Mammary epithelial cell (primary cell): ENCODE measurements around the gene TRAF3IP1.

Experiments used
- CTCF ChIP-seq, 2 donors: IDR thresholded peaks in 1 of 2; conservative IDR thresholded peaks in 1 of 2; 2 replicates each; pipeline ENCODE4 v1.5.1; 2011 to 2012; ENCODE audit warnings: inconsistent platforms in 2 of 2, low read length in 2 of 2, mild to moderate bottlenecking in 2 of 2, control low read depth in 1 of 2, low read depth in 1 of 2; ENCODE audit not compliant: insufficient read depth in 1 of 2; ENCODE audit errors: extremely low read depth in 1 of 2
- EZH2 ChIP-seq: IDR thresholded peaks from 2 replicates; pipeline ENCODE4 v1.6.1; 2012; ENCODE audit warnings: low read length, inconsistent platforms, borderline replicate concordance

- no peak for TF ChIP-seq CTCF (conservative IDR thresholded peaks at IDR 0.05 in 1 of 2, IDR thresholded peaks at IDR 0.05 in 1 of 2; ENCODE audit: extremely low read depth in 1 of 2, insufficient read depth in 1 of 2, low read depth in 1 of 2, low read length in 2 of 2)
- TF ChIP-seq EZH2, result no peak
These were observed 67.0 kb downstream of the TRAF3IP1 start for GRCh38 chr2:238387332-238387731.
